GM21529 (cell line): Measurements from ENCODE around the gene NUB1.

Experiments used
- ATAC-seq: cut with Tn5 transposase; IDR thresholded peaks from one replicate; pipeline ENCODE4 v1.9.1; 2021; ENCODE audit not compliant: unreplicated experiment

Gene NUB1

GRCh38 chr7:151342102-151342646 is 562 bp downstream of the NUB1 start:
- peak; percentile 61 for ATAC-seq

DNA sequence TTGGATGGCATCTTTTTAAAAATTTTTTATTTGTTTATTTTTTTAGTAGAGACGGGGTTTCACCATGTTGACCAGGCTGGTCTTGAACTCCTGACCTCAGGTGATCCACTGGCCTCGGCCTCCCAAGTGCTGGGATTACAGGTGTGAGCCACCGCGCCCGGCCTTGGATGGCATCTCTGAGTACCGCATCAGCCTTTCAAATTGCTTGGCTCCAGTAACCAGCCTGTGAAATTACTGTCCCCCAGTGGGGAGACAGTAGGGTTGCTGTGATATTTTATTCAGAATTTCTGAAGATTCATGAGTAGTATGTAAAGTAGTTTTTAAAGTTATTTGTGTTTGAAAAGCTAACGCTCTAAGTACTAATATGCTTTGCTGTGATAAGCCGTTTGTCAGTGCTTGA is 1.2 kb downstream of the NUB1 start:
- no peak for ATAC-seq

GRCh38 chr7:151343516-151343915 is 1.9 kb downstream of the NUB1 start:
- no peak for ATAC-seq

GRCh38 chr7:151345576-151346469 is 4.2 kb downstream of the NUB1 start:
- ATAC-seq = no peak

GRCh38 chr7:151346470-151346769 is 4.8 kb downstream of the NUB1 start:
- ATAC-seq = no peak

DNA sequence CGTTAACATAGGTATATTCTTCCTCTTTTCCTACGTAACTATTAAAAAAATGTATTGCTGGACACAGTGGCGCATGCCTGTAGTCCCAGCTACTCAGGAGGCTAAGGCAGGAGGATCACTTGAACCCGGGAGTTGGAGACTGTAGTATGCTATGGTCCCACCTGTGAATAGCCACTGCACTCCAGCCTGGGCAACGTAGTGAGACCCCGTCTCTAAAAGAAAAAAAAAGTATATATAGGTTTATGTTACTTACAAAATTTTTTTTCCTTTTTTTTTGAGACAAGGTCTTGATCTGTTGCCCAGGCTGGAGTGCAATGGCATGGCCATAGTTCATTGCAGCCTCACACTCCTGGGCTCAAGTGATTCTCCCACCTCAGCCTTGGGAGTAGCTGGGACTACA is 5.6 kb downstream of the NUB1 start:
- ATAC-seq = no peak

DNA sequence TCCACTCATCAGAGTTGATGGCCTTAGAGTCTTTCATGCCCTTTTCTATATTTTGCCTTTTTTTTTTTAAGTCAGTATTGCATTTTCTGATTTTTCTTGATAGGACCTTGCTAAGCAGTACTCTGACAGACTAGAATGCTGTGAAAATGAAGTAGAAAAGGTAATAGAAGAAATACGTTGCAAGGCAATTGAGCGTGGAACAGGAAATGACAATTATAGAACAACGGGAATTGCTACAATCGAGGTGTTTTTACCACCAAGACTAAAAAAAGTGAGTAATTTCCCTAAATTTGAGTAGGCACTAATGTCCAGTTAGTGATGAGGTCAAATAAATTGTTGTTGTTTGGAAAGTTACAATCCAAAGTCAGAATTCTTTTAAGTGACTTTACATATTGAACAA is 7.4 kb downstream of the NUB1 start:
- ATAC-seq = no peak

GRCh38 chr7:151349507-151349853 is 7.9 kb downstream of the NUB1 start:
- ATAC-seq = peak; percentile 40

DNA sequence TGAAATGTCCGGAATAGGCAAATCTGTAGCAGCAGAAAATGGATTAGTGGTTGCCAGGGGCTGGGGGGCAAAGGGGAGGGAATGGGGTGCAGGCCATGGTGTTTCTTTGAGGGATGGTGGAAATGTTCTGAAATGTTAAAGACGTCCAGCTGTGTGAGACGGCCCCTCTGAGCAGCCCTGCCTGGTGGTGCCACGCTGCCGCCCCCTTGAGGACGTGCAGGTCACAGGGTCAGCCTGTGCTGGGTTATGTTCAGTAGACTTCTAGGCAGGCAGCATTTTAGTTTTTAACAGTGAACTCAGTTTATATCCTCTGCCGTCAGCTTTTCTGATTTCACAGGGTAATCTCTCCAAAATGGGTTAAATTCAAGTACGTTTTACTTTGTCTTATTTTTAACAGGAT is 9.4 kb downstream of the NUB1 start:
- ATAC-seq = peak; percentile 25

GRCh38 chr7:151351967-151352366 is 10.4 kb downstream of the NUB1 start:
- peak; percentile 38 for ATAC-seq

DNA sequence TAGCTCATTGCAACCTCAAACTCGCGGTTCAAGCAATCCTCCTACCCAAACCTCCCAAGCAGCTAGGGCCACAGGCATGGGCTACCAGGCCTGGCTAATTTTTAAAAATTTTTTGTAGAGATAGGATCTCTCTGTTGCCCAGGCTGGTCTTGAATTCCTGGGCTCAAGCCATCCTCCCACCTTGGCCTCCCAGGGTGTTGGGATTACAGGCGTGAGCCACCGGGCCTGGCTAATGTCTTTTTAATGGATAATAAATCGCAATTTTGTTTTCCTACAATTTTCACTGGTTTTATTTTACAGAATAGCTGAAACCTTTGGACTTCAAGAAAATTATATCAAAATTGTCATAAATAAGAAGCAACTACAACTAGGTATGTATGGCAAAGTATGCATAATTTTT is 10.9 kb downstream of the NUB1 start:
- no peak for ATAC-seq

DNA sequence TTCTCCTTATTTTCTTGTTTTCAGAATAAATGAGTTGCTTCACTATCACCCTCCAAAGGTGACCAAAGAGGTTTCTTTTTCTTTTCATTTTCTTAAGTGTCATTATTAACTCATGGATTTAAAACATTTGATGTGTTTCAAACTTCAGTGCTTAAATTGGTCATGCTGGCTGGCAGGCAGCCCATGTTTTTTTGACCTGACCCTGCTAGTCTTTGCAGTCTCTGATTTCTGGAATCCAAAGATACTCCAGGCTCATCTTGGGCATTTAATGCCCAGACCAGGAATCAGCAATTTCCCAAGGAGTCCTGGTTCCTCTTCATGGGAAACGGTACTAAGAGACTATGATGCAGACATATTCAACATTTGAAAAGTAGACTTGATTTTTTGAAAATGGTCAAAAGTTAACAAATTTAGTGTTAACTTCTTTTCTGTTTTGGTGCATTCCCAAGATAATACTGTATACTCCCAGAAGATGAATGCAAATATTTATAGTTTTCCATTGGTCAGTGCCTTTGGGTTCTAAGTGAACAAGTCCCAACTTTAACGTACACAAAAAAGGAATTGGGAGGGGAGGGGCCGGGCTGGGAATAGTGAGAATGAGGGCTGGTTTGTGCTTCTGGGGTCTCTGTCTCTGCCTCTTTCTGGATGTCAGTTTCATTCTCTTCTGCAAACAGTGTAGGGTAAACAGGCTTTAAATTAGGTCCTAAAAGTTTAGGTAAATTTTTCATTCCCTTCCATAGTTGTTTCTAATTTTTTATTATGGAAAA is 19.8 kb downstream of the NUB1 start:
- ATAC-seq = no peak

DNA sequence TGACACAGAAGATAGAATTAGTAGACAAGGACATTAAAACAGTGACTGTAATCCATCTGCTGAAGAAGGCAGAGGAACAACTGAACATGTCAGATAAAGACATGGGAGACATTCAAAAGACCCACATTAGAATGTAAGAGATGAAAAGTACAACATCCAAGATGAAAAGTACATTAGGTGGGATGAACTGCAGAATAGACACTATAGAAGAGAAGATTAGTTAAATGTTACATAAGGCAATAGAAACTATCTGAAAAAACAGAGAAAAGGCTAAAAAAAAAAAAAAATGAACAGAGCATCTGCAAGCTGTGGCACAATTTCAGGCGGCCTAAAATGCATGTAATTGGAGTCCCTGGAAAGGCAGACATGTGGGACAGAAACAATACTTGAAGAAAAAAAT is 21.6 kb downstream of the NUB1 start:
- ATAC-seq = no peak

DNA sequence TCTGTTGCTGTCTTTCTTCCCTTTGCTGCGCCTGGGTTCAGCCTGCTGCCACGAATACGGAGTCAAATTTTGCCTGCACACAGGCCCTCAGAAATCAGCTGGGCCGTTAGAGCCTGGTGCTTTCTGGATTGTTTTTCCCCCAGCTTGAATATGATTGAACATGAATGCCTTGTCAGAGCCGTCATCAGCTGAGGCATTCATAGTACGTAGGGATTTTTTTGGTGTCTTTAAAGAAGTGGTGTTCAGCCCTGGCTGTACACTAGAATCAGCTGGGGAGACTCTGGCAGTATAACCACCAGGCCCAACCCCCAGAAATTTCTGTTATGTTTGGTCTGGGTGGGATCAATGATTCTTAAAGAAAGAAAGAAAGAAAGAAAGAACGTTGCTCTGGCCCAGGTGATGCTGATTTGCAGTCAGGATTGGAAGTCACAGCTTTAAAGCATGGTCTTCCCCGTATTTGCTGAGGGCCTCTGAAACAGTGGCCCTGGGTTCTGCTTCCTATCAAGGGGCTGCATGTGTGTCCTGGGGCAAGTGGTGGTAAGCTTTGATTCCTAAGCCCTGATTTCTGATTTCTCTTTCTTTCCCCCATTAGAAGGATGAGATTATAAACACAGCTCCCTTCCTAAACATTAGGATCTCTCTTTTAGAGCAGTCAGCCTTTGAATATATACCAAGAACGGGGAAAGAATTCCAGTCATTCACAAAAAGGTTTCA is 24.7 kb downstream of the NUB1 start:
- ATAC-seq = no peak

GRCh38 chr7:151366880-151367222 is 25.2 kb downstream of the NUB1 start:
- ATAC-seq = no peak

DNA sequence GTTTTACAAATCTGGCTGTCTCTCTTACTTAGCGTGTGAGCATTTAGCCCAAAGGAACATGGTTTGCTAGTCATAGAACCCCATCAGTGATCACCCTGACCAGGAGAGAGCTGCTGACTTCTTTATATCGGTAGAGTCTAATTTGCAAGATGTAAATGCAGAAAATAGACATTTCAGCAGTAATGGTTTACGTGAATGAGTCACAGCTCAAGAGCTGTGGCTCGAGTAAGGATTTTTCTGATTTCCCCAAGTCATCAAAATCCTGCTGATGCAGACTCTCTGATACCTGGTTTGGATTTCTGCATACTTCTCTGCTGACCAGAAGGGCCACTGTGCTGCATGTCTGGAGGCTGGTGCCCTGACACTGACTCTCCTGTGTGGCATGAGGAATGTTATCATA is 25.7 kb downstream of the NUB1 start:
- no peak for ATAC-seq

DNA sequence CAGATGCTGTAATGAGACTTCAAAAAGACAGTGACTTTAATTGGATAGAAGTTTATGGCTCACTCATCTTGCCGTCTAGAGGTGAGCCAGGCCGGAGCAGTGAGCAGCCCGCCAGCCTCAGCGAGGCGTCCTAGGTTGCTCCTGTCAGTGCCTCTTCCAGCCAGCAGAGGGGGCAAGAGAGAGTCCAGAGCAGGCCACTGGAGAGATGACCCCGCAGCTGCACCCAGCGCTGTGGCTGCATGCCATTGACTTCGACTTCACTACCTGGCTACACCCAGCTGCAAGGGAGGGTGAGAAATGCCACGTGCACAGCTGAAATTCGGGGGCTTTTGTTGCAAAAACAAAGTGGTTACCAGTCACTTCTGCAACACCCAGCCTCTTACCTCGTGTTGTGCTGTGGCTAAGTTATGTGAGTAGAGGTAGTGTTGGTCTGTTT is 26.5 kb downstream of the NUB1 start:
- peak; percentile 99 for ATAC-seq

GRCh38 chr7:151371266-151371665 is 29.7 kb downstream of the NUB1 start:
- ATAC-seq = no peak

GRCh38 chr7:151372612-151373265 is 31.1 kb downstream of the NUB1 start:
- no peak for ATAC-seq

DNA sequence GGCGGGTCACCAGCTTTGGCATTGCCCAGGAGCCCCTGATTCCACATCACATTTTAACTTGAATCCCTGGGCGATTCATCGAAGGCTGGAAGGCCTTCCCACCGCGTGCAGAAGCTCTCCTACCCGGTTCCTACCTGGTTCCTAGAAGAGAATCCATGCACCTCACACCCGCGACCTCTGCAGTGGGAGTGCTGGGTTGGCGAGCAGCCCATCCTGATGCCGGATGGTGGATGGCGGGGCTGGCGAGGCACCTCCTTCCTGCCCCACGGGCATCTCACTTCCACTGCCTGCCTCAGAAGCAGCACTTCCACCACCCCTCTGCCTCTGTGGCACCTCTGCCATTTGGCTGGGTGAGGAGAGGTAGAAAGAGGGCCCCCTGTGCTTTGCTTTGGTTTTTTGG is 32.0 kb downstream of the NUB1 start:
- no peak for ATAC-seq

DNA sequence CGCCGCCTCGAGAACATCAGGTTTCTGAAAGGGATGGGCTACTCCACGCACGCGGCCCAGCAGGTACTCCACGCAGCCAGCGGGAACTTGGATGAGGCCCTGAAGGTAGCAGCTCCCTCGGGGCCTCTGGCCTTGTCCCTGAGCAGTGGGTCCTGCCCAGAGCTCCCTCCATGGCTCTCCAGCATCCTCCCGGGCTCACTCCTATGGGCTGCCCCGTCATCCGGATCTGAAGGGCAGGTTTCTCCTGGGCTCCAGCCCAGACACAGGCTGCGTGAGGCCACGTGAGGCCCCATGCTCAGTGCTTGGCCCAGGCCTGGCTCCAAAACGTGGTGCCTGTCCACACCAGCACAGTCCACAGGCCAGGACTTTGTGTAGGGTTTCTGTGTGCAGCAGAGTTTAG is 32.5 kb downstream of the NUB1 start:
- no peak for ATAC-seq
